GM19372 (cell line): Measurements from ENCODE around the gene ADSS1.
"Not testable (repeated sequence)": the region's sequence is repeated elsewhere in the genome, so short reads cannot be mapped to it uniquely, and the experiment has no call there.

Source experiments
- ATAC-seq: cut with Tn5 transposase; IDR thresholded peaks from one replicate; pipeline ENCODE4 v1.9.1; 2021; ENCODE audit warnings: mild to moderate bottlenecking, low read depth, moderate library complexity; ENCODE audit not compliant: unreplicated experiment

ADSS1 gene

DNA sequence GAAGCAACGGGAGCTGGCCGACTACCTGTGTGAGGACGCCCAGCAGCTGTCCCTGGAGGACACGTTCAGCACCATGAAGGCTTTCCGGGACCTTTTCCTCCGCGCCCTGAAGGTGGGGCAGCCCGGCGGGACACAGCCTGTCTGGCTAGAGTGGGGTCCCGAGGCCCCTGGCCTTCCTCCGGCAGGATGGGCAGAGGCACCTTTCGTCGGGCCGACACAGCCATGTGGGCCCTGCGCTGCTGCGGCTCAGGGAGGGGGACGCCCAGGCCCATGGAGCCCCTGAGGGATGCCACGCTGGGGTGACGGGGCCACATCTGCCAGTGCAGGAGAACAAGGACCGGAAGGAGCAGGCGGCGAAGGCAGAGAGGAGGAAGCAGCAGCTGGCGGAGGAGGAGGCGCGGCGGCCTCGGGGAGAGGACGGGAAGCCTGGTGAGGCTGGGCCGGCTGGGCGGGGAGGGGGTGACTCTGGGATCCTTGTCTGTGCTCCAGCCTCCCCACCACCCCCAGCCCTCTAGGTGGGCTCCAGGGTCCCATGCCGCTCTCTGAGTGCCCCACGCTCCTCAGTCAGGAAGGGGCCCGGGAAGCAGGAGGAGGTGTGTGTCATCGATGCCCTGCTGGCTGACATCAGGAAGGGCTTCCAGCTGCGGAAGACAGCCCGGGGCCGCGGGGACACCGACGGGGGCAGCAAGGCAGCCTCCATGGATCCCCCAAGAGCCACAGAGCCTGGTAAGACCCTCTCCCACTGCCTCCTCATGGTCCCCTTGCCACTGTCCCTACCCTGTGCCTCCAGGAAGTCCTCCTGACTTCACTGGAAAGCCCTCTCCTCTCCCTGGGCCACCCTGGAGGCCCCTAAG, 10.9 kb upstream of the ADSS1 start:
- ATAC-seq: no peak

GRCh38 chr14:104714066-104714465, 10.0 kb upstream of the ADSS1 start:
- ATAC-seq: no peak

GRCh38 chr14:104714681-104715080, 9.3 kb upstream of the ADSS1 start:
- no peak for ATAC-seq

DNA sequence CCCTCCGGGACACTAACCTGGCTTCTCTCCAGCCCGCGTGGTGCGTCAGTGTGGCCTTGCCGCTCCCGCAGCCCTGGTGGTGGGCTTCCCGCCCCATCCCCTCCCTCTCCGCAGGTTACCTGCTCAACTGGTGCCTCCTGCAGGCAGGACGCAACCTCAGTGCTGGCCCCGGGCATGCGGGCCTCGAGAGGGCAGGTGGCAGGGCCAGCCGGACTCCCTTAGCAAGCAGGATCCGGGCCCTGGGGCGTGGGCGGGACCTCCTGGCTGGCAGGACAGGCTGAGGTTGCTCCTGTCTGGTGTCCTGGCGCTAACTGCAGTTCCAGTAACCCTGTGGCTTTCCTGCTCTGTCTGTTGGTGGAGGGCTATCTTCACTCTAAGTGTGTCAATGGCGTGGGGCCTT, 8.6 kb upstream of the ADSS1 start:
- ATAC-seq: no peak

GRCh38 chr14:104715871-104716270, 8.2 kb upstream of the ADSS1 start:
- no peak for ATAC-seq

DNA sequence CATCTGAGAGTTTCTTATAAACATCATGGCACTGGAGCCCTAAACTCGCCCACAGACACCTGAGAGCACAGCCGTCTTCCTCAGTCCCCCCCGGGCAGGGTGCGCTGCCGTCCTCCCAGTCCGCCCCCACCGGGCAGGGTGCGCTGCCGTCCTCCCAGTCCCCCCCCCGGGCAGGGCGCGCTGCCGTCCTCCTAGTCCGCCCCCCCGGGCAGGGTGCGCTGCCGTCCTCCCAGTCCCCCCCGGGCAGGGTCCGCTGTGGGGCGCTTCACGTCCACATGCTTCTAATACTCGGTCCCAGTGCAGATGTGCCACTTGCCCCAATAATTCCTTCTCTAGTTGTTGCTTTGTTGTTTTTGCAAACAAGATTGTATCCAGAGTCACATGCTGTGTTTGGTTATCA, 6.9 kb upstream of the ADSS1 start:
- no peak for ATAC-seq

- ATAC-seq: no peak
These were observed 6.4 kb upstream of the ADSS1 start for GRCh38 chr14:104717646-104718045.

DNA sequence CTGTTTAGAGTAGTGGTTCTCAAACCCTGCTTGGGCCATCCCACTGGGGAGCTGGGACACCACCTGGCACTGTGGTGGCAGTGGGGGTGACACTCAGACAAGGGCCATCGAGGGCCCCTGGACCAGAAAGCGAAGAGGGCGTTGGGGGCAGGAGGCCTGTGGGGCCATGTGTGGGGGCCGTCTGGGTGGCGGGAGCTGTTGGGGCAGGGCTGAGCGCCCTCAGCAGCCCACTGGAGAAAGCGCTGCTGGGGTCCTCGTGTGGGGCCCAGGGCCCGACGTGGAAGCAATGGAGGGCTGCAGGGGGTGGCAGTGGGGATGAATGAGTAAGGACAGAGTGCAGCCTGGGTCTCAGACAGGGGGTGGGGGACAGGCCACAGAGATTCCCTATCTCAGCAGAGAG, 5.9 kb upstream of the ADSS1 start:
- ATAC-seq: no peak

- ATAC-seq: no peak
These were observed 5.2 kb upstream of the ADSS1 start for GRCh38 chr14:104718871-104719270.

DNA sequence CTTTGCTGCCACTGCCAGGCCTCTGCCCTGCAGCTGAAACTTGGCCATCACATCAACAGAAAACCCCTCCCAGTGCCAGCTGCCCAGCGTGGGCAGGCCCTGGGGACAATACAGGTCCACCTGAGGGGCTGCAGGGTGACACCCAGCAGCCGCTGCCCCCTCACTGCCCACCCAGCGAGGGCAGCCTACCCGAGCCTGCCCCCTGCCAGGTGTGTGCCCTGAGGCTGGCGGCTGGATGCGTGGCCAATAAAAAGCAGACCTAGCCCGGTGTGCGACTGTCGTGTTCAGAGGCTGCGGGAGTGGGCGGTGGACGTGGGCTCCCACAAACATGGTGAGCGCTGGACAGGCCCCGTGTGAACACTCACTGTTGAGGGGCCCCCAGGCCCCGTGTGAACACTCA, 4.7 kb upstream of the ADSS1 start:
- no peak for ATAC-seq

DNA sequence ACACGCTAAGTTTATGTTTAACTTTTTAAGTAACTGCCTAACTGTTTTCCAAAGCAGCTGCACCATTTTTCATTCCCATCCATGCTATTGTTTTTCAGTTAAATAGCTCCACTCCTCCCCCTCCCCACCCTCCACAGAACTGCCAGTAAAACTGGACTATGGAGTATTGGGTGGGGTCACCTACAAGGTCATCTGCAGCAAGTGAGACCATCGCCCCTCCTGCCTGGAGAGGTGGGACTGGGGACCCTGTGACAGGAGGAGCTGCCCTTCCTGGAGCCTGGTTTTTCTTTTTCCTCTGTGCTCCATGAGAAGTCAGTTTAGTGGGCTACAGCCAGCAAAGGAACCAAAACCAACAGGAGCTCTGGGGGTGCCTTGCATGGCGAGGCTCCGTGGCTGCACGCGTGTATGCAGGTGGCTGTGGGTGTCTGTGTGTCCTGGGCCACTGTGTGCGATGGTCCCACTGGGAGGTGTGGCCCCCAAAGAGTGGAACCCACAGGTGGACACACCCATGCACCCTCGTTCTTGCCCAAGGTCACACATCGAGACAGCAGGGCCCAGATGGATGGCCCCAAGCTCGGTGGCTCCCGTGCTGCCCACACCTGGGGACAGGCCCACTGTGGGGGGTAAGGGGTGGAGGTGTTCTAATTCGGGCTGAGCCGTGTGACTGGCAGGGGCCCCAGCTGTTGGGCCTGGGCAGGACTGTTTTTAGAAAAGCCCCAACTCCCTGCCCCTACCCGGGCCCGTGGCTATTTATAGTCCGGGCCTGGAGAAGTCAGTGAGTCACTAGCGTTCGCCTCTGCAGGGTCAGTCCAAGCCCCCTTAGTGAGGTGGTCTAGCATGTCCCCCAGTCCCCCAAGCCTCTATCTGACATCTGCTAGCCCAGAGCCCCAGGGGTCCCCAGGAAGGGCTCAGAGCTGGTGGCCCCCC, 2.3 kb upstream of the ADSS1 start:
- ATAC-seq: no peak

DNA sequence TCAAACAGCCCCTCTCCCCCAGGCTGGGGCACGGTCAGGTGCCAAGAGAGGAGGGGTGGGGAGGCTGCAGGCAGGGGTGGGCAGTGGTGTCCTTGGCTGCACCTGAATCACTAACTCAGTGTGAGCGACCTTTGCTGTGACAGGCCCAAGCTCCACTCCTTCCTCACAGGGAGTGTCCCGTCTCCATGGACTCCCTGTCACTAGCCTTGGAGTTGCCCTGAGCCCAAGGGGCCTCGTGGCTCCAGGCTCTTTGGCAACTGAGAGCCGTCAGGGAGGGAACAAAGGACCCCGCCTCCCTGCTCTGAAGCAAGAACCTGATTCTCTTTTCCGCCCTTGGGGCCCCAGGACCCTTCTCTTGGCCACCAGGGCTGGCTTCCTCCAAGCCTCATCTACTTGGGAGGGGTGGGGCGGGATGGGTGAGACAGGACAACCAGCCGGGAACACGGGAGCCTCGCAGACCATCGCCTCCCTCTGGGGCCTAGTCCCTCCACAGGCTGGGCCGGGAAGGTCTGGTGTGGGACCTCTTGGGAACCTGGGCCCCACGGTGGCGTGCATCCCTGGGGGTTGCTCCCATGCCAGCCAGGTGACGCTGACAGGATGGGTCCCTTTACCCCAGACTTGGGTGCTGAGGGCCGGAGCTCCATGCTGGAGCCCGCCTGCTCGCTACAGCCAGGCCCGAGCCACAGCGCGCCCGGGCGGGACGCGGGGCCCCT, 935 bp upstream of the ADSS1 start:
- ATAC-seq: no peak

- ATAC-seq: no peak
These were observed 465 bp downstream of the ADSS1 start for GRCh38 chr14:104724407-104724980.

DNA sequence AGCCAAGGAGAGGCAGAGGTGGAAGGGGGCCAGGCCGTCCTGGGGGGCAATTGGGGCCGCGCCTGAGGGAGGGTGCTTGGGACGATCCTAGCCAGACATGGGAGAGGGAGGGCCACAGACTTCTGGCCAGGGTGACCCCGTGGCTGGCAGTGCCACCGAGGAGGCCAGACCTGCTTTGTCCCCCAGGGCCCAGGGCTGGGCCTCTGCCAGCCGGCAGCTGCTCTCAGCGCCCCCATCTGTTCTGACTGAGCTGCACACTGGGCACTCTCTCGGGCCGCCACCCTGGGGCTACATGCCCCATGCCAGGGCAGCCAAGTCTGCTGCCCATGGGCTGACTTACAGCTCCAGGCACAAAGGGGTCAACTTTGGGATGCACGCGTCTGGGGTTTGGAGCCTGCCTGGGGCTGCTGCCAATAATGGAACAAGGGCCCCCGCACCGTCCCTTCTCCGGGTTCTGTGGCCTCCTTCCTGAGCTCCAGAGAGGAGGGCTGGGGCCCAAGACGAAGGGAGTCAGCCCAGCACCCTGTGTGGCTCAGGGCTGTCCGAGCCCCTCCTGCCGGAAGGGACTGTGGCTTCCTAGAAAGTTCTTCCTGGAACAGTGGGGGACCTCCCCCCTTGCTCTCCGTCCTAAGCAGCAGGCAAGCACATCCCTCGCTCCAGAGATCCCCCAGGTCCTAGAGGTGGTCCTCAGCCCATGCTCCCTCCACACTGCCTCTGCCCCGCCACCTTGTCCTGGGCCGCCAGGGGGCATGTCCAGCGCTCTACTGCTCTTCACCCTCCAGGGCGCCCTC, 1.1 kb downstream of the ADSS1 start:
- ATAC-seq: no peak

- no peak for ATAC-seq
These were observed 1.9 kb downstream of the ADSS1 start for GRCh38 chr14:104725772-104726548.

- ATAC-seq: no peak
These were observed 2.8 kb downstream of the ADSS1 start for GRCh38 chr14:104726600-104727451.

- no peak for ATAC-seq
These were observed 4.6 kb downstream of the ADSS1 start for GRCh38 chr14:104728631-104729030.

- not testable (repeated sequence) for ATAC-seq
These were observed 5.3 kb downstream of the ADSS1 start for GRCh38 chr14:104729176-104729834.
